Mammary epithelial cell (primary cell): Measurements from ENCODE around the gene JAK1.
"Not testable (repeated sequence)": the region's sequence is repeated elsewhere in the genome, so short reads cannot be mapped to it uniquely, and the experiment has no call there.

Source experiments
- EZH2 ChIP-seq: IDR thresholded peaks from 2 replicates; pipeline ENCODE4 v1.6.1; 2012; ENCODE audit warnings: low read length, inconsistent platforms, borderline replicate concordance
- TF ChIP-seq, protein P1 (sequence below), 2 donors: IDR thresholded peaks in 1 of 2; conservative IDR thresholded peaks in 1 of 2; 2 replicates each; pipeline ENCODE4 v1.5.1; 2011 to 2012; ENCODE audit warnings: inconsistent platforms in 2 of 2, low read length in 2 of 2, mild to moderate bottlenecking in 2 of 2, control low read depth in 1 of 2, low read depth in 1 of 2; ENCODE audit not compliant: insufficient read depth in 1 of 2; ENCODE audit errors: extremely low read depth in 1 of 2

DNA sequence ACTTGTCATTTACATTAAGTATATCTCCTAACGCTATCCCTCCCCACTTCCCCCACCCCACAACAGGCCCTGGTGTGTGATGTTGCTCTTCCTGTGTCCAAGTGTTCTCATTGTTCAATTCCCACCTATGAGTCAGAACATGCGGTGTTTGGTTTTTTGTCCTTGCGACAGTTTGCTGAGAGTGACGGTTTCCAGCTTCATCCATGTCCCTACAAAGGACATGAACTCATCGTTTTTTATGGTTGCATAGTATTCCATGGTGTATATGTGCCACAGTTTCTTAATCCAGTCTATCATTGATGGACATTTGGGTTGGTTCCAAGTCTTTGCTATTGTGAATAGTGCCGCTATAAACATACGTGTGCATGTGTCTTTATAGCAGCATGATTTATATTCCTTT is 47.2 kb downstream of the JAK1 start:
- TF ChIP-seq, protein P1, sequence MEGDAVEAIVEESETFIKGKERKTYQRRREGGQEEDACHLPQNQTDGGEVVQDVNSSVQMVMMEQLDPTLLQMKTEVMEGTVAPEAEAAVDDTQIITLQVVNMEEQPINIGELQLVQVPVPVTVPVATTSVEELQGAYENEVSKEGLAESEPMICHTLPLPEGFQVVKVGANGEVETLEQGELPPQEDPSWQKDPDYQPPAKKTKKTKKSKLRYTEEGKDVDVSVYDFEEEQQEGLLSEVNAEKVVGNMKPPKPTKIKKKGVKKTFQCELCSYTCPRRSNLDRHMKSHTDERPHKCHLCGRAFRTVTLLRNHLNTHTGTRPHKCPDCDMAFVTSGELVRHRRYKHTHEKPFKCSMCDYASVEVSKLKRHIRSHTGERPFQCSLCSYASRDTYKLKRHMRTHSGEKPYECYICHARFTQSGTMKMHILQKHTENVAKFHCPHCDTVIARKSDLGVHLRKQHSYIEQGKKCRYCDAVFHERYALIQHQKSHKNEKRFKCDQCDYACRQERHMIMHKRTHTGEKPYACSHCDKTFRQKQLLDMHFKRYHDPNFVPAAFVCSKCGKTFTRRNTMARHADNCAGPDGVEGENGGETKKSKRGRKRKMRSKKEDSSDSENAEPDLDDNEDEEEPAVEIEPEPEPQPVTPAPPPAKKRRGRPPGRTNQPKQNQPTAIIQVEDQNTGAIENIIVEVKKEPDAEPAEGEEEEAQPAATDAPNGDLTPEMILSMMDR (conservative IDR thresholded peaks at IDR 0.05 in 1 of 2, IDR thresholded peaks at IDR 0.05 in 1 of 2; ENCODE audit: extremely low read depth in 1 of 2, insufficient read depth in 1 of 2, low read depth in 1 of 2, low read length in 2 of 2): not testable (repeated sequence)
- not testable (repeated sequence) for TF ChIP-seq EZH2
